CD14-positive monocyte (primary cell): ENCODE measurements around the gene MCM10. TPM values are rescaled to one million over a fixed set of nuclear protein-coding genes. Genes with fewer than 3 reads are reported as not detected.

Experiments
- DNase-seq, 3 donors: peaks; one replicate each; pipeline ENCODE4 v3.0.0-alpha.2; 2011 to 2022
- H2AFZ ChIP-seq: 2 replicates; pipeline ENCODE4 v1.6.0; 2012; ENCODE audit warnings: mild to moderate bottlenecking, low read depth, low read length, inconsistent platforms; ENCODE audit not compliant: insufficient read depth, poor library complexity, severe bottlenecking
- H3K27ac ChIP-seq, 2 donors: 1 replicate in 1 of 2; 2 replicates in 1 of 2; pipeline ENCODE4 v1.5.1; 2012 to 2013; ENCODE audit warnings: low read length in 2 of 2, control low read depth in 1 of 2, inconsistent platforms in 1 of 2, low read depth in 1 of 2, mild to moderate bottlenecking in 1 of 2
- H3K27me3 ChIP-seq, 2 donors: one replicate each; pipeline versions ENCODE4 v1.6.0 to v1.6.1; 2011 to 2013; ENCODE audit warnings: low read length in 2 of 2; ENCODE audit not compliant: control insufficient read depth in 2 of 2, insufficient read depth in 2 of 2
- H3K36me3 ChIP-seq, 2 donors: replicated peaks in 1 of 2; 1 replicate in 1 of 2; 2 replicates in 1 of 2; pipeline versions ENCODE4 v1.5.1 to v1.6.1; 2012 to 2013; ENCODE audit warnings: low read length in 2 of 2, control low read depth in 1 of 2, inconsistent platforms in 1 of 2, mild to moderate bottlenecking in 1 of 2; ENCODE audit not compliant: insufficient read depth in 2 of 2, control insufficient read depth in 1 of 2
- H3K4me1 ChIP-seq, 2 donors: 1 replicate in 1 of 2; 2 replicates in 1 of 2; pipeline versions ENCODE4 v1.5.1 to v1.6.1; 2012 to 2013; ENCODE audit warnings: low read length in 2 of 2, control low read depth in 1 of 2, inconsistent platforms in 1 of 2, mild to moderate bottlenecking in 1 of 2, moderate library complexity in 1 of 2; ENCODE audit not compliant: insufficient read depth in 2 of 2, control insufficient read depth in 1 of 2
- H3K4me2 ChIP-seq: replicated peaks from 2 replicates; pipeline ENCODE3; 2012; ENCODE audit warnings: low read length, moderate library complexity, mild to moderate bottlenecking; ENCODE audit not compliant: poor library complexity, severe bottlenecking; ENCODE audit errors: extremely low read depth
- H3K4me3 ChIP-seq, 3 experiments: fragments of 200-600 bp in 1 of 3; sonication (generic) in 1 of 3; replicated peaks in 1 of 3; 1 replicate in 2 of 3; 2 replicates in 1 of 3; pipeline ENCODE4 v1.5.1; 2011 to 2013; ENCODE audit warnings: low read length in 3 of 3, mild to moderate bottlenecking in 3 of 3, control low read depth in 2 of 3, low read depth in 2 of 3, inconsistent platforms in 1 of 3, moderate library complexity in 1 of 3
- H3K79me2 ChIP-seq: 2 replicates; pipeline ENCODE4 v1.6.0; 2012; ENCODE audit warnings: mild to moderate bottlenecking, control low read depth, inconsistent platforms, low read length, moderate library complexity; ENCODE audit not compliant: insufficient read depth
- H3K9ac ChIP-seq: 2 replicates; pipeline ENCODE4 v1.6.0; 2017; ENCODE audit warnings: low read length, mild to moderate bottlenecking; ENCODE audit not compliant: insufficient read depth, poor library complexity, severe bottlenecking
- H3K9me3 ChIP-seq, 2 donors: replicated peaks in 1 of 2; 1 replicate in 1 of 2; 2 replicates in 1 of 2; pipeline versions ENCODE4 v1.5.1 to v1.6.1; 2012 to 2013; ENCODE audit warnings: low read length in 2 of 2, control low read depth in 1 of 2; ENCODE audit not compliant: control insufficient read depth in 1 of 2, insufficient read depth in 1 of 2
- H4K20me1 ChIP-seq: 2 replicates; pipeline ENCODE4 v1.6.0; 2012; ENCODE audit warnings: mild to moderate bottlenecking, low read length, control low read depth, moderate library complexity; ENCODE audit not compliant: insufficient read depth
- H3K27ac Mint-ChIP-seq, 7 donors: one replicate each; pipeline ENCODE4 v1.8.0; 2020; ENCODE audit warnings: mild to moderate bottlenecking in 7 of 7, mixed read lengths in 7 of 7, moderate library complexity in 6 of 7, inconsistent platforms in 2 of 7
- H3K27me3 Mint-ChIP-seq, 3 donors: one replicate each; pipeline ENCODE4 v1.8.0; 2021 to 2022; ENCODE audit warnings: low read depth in 3 of 3, mild to moderate bottlenecking in 3 of 3, mixed read lengths in 3 of 3, moderate library complexity in 3 of 3, inconsistent platforms in 1 of 3
- H3K36me3 Mint-ChIP-seq, 2 donors: one replicate each; pipeline ENCODE4 v1.8.0; 2020; ENCODE audit warnings: mixed read lengths in 2 of 2, inconsistent platforms in 1 of 2, mild to moderate bottlenecking in 1 of 2
- H3K4me1 Mint-ChIP-seq: one replicate; pipeline ENCODE4 v1.8.0; 2020; ENCODE audit warnings: mild to moderate bottlenecking, mixed read lengths
- H3K4me3 Mint-ChIP-seq, 2 donors: one replicate each; pipeline ENCODE4 v1.8.0; 2020; ENCODE audit warnings: mild to moderate bottlenecking in 2 of 2, mixed read lengths in 2 of 2, moderate library complexity in 1 of 2
- H3K9me3 Mint-ChIP-seq, 7 donors: one replicate each; pipeline ENCODE4 v1.8.0; 2020 to 2022; ENCODE audit warnings: mixed read lengths in 7 of 7, mild to moderate bottlenecking in 6 of 7, moderate library complexity in 6 of 7, inconsistent platforms in 2 of 7
- CTCF ChIP-seq: fragments of 200-600 bp; IDR thresholded peaks from one replicate; pipeline ENCODE4 v1.8.0; 2022; ENCODE audit warnings: antibody characterized with exemption, mild to moderate bottlenecking
- WGBS: methylation state at CpG from one replicate; pipeline ENCODE4 v1.1.5; 2013; ENCODE audit warnings: missing lambda C conversion rate; ENCODE audit not compliant: insufficient coverage; 5-methylcytosine and 5-hydroxymethylcytosine counted together
- intact Hi-C, 2 donors: fragments of 100-400 bp; cut with micrococcal nuclease; formaldehyde crosslinking; loops; one replicate each; pipeline versions ENCODE4 v1.15.0 to v1.15.1; 2023
- polyA plus RNA-seq, 3 donors: library from polyadenylated mRNA; depleted of rRNA in 1 of 3; unstranded in 2 of 3; stranded (reverse) in 1 of 3; fragments of 300-500 nt in 2 of 3; fragments of >200 nt in 1 of 3; fragmentation: Illumina TruSeq in 2 of 3; gene quantifications; 1 replicate in 2 of 3; 2 replicates in 1 of 3; pipeline ENCODE4 v1.2.3, GENCODE V29; 2012 to 2021

Gene MCM10
- polyA plus RNA-seq, 3 donors: not detected

GRCh38 chr10:13182424-13182823 is 21.1 kb downstream of the MCM10 start:
- H3K4me2 ChIP-seq: no peak overlapping the region
- H3K27ac Mint-ChIP-seq: no peak overlapping the region
- no peak overlapping the region for H3K27ac ChIP-seq
- no peaks in the 10 kb centered on the region for H3K27me3 Mint-ChIP-seq
- H3K4me1 ChIP-seq: no peaks in the 10 kb centered on the region
- no peak overlapping the region for H3K4me3 Mint-ChIP-seq
- no peaks in the 10 kb centered on the region for H3K27me3 ChIP-seq
- no peaks in the 10 kb centered on the region for H3K4me1 Mint-ChIP-seq
- no peak for TF ChIP-seq CTCF
- no peak overlapping the region for H2AFZ ChIP-seq
- no peaks in the 10 kb centered on the region for H3K79me2 ChIP-seq
- H3K9me3 ChIP-seq: no peaks in the 10 kb centered on the region
- H3K9ac ChIP-seq: no peak overlapping the region
- intact Hi-C loops: no loop called here
- no peaks in the 10 kb centered on the region for H4K20me1 ChIP-seq
- WGBS: no CpG with 5 or more reads among the region's 1 CpG
- no peak overlapping the region for H3K4me3 ChIP-seq
- peaks cover 10 to 79% of the 10 kb centered on the region in 2 donors for H3K36me3 ChIP-seq
- H3K36me3 Mint-ChIP-seq: peaks cover 47 to 82% of the 10 kb centered on the region in 2 donors
- DNase-seq: no peak
- peaks cover 0 to 9% (median 0%) of the 10 kb centered on the region in 7 donors for H3K9me3 Mint-ChIP-seq

- no peaks in the 10 kb centered on the region for H3K27me3 ChIP-seq
- H4K20me1 ChIP-seq: no peaks in the 10 kb centered on the region
- no peak overlapping the region for H3K4me3 ChIP-seq
- no peaks in the 10 kb centered on the region for H3K79me2 ChIP-seq
- intact Hi-C loops: no loop called here
- Mint-ChIP-seq H3K4me1 (no peaks in the 10 kb centered on the region), H3K9me3 (peaks cover 0 to 9% (median 0%) of the 10 kb centered on the region in 7 donors), H3K27me3 (no peaks in the 10 kb centered on the region), H3K4me3 (no peak overlapping the region), H3K27ac (no peak overlapping the region), H3K36me3 (peaks cover 39 to 76% of the 10 kb centered on the region in 2 donors)
- DNase-seq: no peak
- no peak overlapping the region for H3K4me2 ChIP-seq
- H3K27ac ChIP-seq: no peak overlapping the region
- peaks cover 11 to 85% of the 10 kb centered on the region in 2 donors for H3K36me3 ChIP-seq
- H3K9me3 ChIP-seq: no peaks in the 10 kb centered on the region
- H3K9ac ChIP-seq: no peak overlapping the region
- no peak overlapping the region for H2AFZ ChIP-seq
- TF ChIP-seq CTCF: no peak
- 100% methylated on average over 2 of the region's 5 CpGs for WGBS
- H3K4me1 ChIP-seq: no peaks in the 10 kb centered on the region
Measured at GRCh38 chr10:13183625-13184024, 22.3 kb downstream of the MCM10 start.
